ENCODE data around the gene NBAS.

NBAS gene

DNA sequence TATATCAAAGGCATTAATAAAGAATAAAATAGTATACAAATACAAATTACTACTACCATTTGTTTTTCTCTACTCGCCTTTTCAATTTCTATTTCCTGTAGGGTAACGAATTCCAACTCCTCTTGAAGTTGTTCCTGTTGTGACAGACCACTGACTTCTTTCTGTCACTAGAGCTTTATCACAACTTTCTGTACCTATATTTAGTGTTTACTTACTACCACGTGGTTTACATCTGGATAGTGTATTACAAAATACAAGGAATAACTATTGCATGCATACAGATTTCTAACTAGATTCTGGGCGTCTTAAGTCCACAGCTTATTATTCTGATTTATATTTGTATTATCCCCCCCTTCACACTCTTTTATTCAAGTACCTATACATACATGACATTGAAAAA, 22.3 kb downstream of the NBAS start:
- no peak overlapping the region for H3K4me3 ChIP-seq (ENCODE audit: low read length)
- TF ChIP-seq, protein P1, sequence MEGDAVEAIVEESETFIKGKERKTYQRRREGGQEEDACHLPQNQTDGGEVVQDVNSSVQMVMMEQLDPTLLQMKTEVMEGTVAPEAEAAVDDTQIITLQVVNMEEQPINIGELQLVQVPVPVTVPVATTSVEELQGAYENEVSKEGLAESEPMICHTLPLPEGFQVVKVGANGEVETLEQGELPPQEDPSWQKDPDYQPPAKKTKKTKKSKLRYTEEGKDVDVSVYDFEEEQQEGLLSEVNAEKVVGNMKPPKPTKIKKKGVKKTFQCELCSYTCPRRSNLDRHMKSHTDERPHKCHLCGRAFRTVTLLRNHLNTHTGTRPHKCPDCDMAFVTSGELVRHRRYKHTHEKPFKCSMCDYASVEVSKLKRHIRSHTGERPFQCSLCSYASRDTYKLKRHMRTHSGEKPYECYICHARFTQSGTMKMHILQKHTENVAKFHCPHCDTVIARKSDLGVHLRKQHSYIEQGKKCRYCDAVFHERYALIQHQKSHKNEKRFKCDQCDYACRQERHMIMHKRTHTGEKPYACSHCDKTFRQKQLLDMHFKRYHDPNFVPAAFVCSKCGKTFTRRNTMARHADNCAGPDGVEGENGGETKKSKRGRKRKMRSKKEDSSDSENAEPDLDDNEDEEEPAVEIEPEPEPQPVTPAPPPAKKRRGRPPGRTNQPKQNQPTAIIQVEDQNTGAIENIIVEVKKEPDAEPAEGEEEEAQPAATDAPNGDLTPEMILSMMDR (conservative IDR thresholded peaks at IDR 0.05; ENCODE audit: low read length) = no peak
- no peak for DNase-seq (ENCODE audit: low read depth)

DNA sequence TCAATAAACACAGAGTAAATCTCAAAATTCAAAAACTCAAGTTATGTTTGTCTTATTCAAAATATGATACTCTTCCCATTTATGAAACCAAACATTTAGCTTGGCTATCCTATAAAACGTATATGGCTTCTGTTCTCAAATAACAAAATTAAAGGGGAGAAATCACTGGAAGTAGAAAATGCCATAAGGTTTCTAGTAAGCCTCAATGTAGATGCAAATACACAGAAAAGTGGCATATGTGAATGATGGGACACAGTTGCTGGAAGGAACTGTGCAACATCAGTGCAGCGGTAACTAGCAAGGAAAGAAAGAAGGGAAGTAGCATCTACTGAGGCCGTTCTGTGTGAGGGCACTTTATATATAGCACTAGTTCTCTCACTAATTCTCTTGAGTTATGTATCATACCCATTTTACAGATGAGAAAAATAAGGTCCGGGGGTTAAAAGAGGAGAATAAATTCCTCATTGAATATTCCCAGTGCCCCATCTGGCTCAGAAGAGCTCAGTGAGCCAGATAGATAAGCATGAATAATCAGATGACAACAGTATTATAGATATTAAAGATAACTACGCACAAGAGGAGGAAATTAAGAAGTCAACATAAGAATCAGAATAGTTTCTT, 27.2 kb downstream of the NBAS start:
- H3K4me3 ChIP-seq (ENCODE audit: low read length) = no peak overlapping the region
- TF ChIP-seq, protein P1 (conservative IDR thresholded peaks at IDR 0.05; ENCODE audit: low read length) = no peak
- DNase-seq (ENCODE audit: low read depth) = no peak

DNA sequence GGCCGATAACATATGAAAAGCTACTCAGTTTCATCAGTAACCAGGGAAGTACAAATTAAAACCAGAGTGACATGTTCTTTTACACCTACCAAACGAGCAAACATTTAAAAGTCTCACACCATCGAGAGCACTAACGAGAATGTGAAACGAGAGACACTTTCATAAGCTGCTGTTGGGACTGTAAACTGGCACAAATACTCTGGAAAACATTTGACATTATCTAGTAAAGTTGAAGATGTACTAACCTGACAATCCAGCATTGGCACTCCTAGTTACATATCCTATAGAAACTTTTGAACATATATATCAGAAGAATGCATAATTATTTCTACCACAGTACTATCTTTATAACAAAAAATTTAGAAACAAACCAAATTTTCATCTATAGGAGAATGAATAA, 28.1 kb downstream of the NBAS start:
- no peak overlapping the region for H3K4me3 ChIP-seq (ENCODE audit: low read length)
- TF ChIP-seq, protein P1 (conservative IDR thresholded peaks at IDR 0.05; ENCODE audit: low read length) = no peak
- no peak for DNase-seq (ENCODE audit: low read depth)

DNA sequence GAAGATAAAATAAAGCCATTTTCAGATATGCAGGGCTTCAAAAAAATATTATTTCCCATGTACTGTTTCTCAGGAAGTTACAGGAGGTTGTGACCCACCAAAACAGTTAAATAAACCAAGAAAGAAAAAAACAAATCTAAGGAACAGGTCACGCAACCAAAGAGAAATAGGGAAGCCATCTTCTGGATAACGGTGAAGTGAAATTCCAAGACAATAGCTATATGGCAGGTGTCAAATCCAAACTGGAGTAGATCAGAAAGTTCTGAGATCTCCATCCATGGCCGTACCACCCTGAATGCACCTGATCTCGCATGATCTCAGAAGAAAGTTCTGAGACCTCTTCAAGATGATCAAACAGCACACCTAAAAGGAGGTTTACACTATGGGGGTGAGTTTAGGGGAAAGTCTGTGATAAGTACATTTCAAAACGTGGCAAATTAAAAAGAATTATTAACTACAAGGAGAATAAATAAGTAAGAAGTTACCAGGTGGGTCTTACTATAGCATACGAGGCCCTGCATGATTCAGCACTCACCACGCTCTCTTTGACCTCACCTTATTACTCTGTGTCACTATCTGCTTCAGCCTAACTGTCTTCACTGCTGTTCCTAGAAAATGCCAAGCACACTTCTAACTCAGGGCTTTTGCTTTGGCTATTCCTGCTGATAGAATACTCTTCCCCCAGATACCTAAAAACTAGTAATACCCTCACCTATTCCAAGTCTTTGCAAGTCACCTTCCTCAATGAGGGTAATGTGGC, 29.9 kb downstream of the NBAS start:
- DNase-seq (ENCODE audit: low read depth) = no peak
- TF ChIP-seq, protein P1 (conservative IDR thresholded peaks at IDR 0.05; ENCODE audit: low read length) = no peak
- no peak overlapping the region for H3K4me3 ChIP-seq (ENCODE audit: low read length)

DNA sequence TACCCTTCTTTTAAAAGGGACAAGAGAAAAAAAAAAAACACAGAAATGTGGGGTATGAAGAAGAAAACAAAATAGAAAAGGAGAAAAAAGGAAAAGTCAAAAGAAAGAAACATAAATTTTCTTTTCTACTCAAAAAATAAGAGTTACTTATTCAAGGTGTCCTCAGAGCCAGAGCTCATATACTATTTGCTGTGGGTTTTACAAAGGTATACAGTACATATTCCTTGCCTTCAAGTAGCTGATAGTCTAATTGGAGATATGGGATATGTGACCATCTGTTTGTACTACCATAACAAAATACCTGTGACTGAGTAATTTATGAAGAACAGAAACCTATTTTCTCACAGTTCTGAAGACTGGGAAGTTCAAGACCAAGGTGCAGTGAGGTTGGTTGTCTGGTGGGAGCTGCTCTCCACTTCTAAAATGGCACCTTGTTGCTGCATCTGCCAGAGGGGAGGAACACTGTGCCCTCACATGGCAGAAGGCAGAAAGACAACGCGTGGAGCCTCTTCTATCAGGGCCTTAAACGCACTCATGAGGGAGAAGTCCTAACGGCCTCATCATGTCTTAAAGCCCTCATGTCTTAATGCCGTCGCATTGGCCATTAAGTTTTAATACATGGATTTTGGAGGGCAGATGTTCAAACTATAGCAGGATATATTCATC, 33.9 kb downstream of the NBAS start:
- H3K4me3 ChIP-seq (ENCODE audit: low read length) = no peak overlapping the region
- TF ChIP-seq, protein P1 (conservative IDR thresholded peaks at IDR 0.05; ENCODE audit: low read length) = no peak
- no peak for DNase-seq (ENCODE audit: low read depth)

DNA sequence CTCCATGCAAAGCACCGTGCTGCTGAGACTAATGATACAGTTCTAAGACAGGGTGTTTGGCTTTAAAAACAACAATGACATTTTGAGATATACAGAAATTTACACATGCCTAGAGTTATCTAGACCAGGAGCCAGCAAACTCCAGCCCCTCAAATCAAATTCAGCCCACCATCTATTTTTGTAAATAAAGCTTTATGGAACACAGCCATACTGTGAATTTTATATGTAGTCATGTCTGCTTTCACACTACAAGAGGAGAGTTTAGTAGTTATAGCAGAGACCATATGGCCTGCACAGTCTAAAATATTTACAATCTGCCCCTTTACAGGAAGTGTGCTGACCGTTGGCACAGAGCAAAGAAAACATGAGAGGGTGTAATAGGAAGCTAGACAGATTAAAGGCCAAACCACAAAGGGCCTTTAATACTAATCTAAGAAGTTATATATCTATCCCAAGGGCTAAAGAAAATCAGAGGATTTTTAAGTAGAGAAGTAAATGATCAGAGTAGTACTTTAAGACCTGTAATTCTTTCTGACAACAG, 39.4 kb downstream of the NBAS start:
- TF ChIP-seq, protein P1 (conservative IDR thresholded peaks at IDR 0.05; ENCODE audit: low read length) = no peak
- no peak for DNase-seq (ENCODE audit: low read depth)
- no peak overlapping the region for H3K4me3 ChIP-seq (ENCODE audit: low read length)
